GM19372 (cell line): ENCODE measurements around the gene RNF213.

ENCODE experiments used
- ATAC-seq: cut with Tn5 transposase; IDR thresholded peaks from one replicate; pipeline ENCODE4 v1.9.1; 2021; ENCODE audit warnings: mild to moderate bottlenecking, low read depth, moderate library complexity; ENCODE audit not compliant: unreplicated experiment

RNF213 gene

GRCh38 chr17:80443498-80443897, 182.8 kb downstream of the RNF213 start:
- ATAC-seq: no peak

- ATAC-seq: no peak
Measured at GRCh38 chr17:80443916-80444643, 183.4 kb downstream of the RNF213 start.

GRCh38 chr17:80444644-80444979, 184.0 kb downstream of the RNF213 start:
- no peak for ATAC-seq

DNA sequence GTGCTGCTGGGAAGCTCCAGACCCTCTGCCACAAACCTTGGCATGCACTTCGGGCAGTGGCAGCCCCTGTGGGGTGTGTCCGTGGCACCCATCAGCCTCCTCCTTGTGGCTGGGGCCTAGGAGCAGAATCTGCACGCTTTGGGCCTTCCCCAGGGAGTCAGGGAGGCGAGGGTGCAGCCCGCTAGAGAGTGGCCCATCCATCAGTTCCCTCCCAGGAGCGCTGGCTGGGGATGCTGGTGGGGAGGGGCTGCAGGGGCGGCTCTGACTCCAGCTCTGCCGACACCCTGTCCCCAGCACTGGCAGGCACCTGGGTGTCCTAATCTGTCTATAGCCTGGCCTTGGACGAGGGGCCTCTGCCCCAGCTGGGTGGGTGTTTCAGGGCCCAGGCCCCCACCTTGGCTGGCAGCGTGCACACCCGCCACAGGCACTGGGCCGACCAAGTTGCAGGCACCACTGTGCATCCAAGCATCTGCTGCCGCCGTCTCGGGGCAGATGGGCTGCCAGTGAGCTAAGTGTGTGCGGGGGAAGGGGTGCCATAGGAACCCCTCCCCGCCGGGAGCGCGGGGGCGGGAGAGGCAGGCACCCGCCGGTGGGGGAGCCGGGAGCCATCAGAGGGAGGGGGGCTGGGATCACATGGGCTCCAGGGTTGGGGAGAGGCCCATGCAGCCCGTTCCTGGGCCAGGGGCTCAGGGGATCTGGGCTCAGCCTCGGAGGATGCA, 184.5 kb downstream of the RNF213 start:
- ATAC-seq: no peak

- no peak for ATAC-seq
Measured at GRCh38 chr17:80445726-80446110, 185.1 kb downstream of the RNF213 start.

GRCh38 chr17:80446645-80447405, 186.2 kb downstream of the RNF213 start:
- no peak for ATAC-seq

DNA sequence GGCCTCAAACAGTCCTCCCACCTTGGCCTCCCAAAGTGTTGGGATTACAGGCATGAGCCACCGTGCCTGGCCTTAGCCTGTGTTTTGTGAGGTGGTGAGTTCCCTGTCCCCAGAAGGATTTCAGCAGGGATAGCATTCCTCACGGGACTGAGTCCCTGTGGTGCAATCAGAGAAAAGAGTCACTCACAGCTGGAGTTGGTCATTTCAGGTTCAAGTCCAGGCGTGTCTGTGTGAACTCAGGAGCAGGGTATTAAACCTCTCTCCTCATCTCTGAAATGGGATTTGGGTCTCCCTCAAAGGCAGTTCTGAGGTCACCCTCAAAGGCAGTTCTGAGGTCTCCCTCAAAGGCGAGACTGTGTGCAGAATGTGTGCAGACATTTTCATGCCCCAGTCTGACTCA, 187.1 kb downstream of the RNF213 start:
- ATAC-seq: no peak
